Activated T-cell treated with anti-CD3 and anti-CD28 coated beads, Interleukin-2, amount 50 U/mL, for 72 hours (primary cell): ENCODE measurements around the gene LHX4. TPM values are rescaled to one million over a fixed set of nuclear protein-coding genes. Genes with fewer than 3 reads are reported as not detected.

Source experiments
- ATAC-seq, 2 donors: fragments of 150-1000 bp; cut with Tn5 transposase; replicated peaks in 1 of 2; 2 replicates each; pipeline ENCODE4 v1.10.0; 2021; ENCODE audit warnings: moderate library complexity in 2 of 2, mild to moderate bottlenecking in 1 of 2
- DNase-seq, 2 donors: peaks; one replicate each; pipeline ENCODE4 v3.0.0; 2021 to 2022; ENCODE audit warnings: mixed read lengths in 1 of 2
- H3K27ac Mint-ChIP-seq: one replicate; pipeline ENCODE4 v1.8.0; 2022; ENCODE audit warnings: mild to moderate bottlenecking, moderate library complexity, mixed read lengths
- H3K27me3 Mint-ChIP-seq: one replicate; pipeline ENCODE4 v1.8.0; 2022; ENCODE audit warnings: low read depth, mixed read lengths
- H3K36me3 Mint-ChIP-seq, 2 donors: one replicate each; pipeline ENCODE4 v1.8.0; 2022; ENCODE audit warnings: mixed read lengths in 2 of 2, mild to moderate bottlenecking in 1 of 2; ENCODE audit not compliant: insufficient read depth in 2 of 2
- H3K4me1 Mint-ChIP-seq: one replicate; pipeline ENCODE4 v1.8.0; 2022; ENCODE audit warnings: low read depth, mixed read lengths
- H3K4me3 Mint-ChIP-seq, 2 donors: one replicate each; pipeline ENCODE4 v1.8.0; 2022; ENCODE audit warnings: mild to moderate bottlenecking in 2 of 2, mixed read lengths in 2 of 2, moderate library complexity in 2 of 2
- H3K9me3 Mint-ChIP-seq, 2 donors: one replicate each; pipeline ENCODE4 v1.8.0; 2022; ENCODE audit warnings: mixed read lengths in 2 of 2
- total RNA-seq, 2 donors: library from RNA; stranded (reverse); gene quantifications; one replicate each; pipeline ENCODE4 v1.2.3, GENCODE V29; 2022

LHX4 gene
- total RNA-seq, 2 donors from 2014 or later, result not detected

DNA sequence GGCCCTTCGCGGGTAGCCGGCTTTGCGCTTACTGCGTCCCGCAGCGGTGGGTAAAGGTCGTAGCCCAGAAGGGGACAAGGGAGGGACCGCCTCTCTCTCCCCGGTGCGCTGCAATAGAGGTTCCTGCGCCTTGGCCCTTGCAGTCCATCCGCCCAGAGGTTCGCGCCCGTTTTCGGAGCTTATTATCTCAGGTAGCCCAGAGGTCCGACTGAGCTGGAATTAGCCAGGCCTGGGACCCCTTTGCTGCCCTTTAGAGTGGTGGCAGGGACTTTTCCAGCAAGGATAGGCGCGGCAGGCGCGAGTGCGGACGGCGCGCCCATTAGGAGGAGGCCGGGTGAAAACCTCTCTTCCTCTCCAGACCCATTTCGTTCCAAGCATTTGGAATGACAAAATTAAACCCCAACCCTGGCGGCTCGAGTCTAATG, 5.0 kb downstream of the LHX4 start:
- Mint-ChIP-seq H3K36me3 (no peaks in the 10 kb centered on the region), H3K9me3 (no peaks in the 10 kb centered on the region), H3K27me3 (peaks cover 85% of the 10 kb centered on the region), H3K27ac (no peak overlapping the region), H3K4me1 (peaks cover 55% of the 10 kb centered on the region), H3K4me3 (peak overlapping the region; percentile 68 to 73)
- no peak for ATAC-seq
- DNase-seq, result no peak

DNA sequence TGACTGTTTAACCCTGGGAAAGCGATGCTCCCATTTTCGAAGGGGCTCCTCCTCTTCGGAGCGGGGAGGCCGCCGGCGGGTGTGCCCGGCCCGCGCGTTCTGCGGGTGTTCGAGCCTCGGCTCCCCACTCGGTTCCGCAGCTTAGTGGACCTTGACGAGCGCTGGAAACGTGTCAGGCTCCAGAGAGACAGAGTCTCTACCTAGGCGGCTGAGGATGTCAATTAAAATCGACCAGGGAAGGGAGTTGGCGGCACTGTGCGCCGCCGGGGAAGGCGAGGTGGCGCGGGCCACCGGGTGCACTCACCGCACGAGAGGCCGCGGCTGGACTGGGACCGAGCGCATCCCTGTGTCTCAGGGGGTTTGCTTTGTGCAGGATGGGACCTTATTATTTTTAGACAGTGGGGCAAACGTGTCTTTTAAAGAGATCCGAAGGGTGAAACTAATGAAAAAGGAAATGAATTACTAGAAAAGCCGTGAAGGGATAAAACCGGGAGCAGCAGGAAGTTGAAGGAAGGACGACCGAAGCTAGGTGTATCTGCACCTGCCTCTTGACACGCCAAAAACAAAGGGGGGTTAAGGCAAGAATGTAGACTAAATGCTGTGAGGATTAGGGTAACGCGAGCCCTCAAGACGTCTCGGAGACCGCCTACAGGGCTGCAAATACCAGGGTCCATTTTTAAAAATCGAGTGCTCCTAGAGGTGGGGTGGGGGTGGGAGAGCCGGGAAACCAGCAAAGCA, 5.6 kb downstream of the LHX4 start:
- no peaks in the 10 kb centered on the region for H3K9me3 Mint-ChIP-seq
- ATAC-seq (no peak), DNase-seq (no peak)
- H3K4me1 Mint-ChIP-seq, result peaks cover 55% of the 10 kb centered on the region
- H3K27me3 Mint-ChIP-seq, result peaks cover 91% of the 10 kb centered on the region
- no peak overlapping the region for H3K27ac Mint-ChIP-seq
- no peaks in the 10 kb centered on the region for H3K36me3 Mint-ChIP-seq
- peak overlapping the region; percentile 68 to 73 for H3K4me3 Mint-ChIP-seq

DNA sequence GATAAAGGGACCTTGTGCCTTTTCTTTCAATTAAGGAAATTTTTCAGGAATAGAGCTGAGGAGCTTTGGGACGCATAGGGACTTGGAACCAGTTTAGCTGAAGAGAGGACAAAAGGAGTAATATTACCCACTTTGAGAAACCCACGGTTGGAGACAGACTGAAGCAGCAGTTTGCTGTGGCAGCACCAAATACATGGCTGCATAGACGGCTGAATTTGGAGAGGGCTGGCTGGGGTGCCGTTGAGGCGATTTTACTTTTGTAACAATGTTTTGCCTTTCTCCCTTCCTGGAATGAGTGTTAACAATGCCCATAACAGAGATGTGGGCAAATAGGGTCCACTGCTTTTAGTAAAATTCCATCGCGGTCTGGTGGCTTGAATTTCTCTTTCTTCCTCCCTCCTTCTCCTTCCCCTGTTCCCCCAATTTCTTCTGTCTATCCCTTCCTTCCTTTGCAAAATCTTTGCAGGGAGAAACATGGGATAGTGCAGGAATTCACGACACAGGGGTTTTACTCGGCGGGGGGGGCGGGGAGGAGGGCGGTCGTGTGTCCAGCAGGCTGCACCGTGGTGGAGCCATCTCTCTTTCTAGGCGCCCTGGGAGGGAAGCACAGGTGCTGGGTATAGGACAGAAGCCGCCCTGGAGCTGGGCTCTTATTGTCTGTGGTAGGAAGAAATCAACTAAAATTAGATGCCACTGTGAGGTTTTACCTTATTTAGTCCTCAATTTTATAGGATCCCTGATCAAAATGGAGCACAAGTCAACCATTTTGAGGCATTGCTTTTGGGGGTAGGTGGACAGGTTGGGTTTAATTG, 6.8 kb downstream of the LHX4 start:
- H3K36me3 Mint-ChIP-seq, result no peaks in the 10 kb centered on the region
- no peak overlapping the region for H3K4me3 Mint-ChIP-seq
- peaks cover 96% of the 10 kb centered on the region for H3K27me3 Mint-ChIP-seq
- no peak overlapping the region for H3K27ac Mint-ChIP-seq
- no peak for ATAC-seq
- no peak for DNase-seq
- peaks cover 51% of the 10 kb centered on the region for H3K4me1 Mint-ChIP-seq
- H3K9me3 Mint-ChIP-seq, result no peaks in the 10 kb centered on the region

DNA sequence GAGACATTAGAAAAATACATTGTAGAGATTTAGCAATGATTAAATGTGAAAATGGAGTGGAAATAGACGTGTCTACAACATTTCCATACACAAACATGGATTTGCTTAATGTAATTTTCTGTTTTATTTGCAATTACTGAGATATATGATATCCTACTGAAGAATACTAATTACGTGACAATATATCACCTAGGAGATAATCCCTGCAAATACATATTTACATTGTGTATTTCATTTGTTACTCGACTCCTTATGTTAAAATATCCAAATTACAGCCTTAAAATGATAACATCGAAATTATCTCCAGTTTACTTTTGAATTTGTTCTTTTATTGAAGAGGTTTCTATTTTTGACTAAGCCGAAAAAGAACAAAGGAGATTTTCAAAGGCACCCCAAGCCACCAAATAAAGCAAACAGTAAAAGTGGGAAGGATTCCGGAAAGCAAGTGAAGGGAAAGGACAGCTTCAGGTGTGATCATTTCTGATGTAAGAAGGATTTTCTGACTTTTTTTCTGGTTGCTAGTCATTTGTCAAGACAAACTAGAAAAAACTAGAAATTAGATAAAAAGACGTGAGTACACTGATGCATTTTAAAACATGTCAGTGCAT, 7.9 kb downstream of the LHX4 start:
- peaks cover 41% of the 10 kb centered on the region for H3K4me1 Mint-ChIP-seq
- DNase-seq (no peak), ATAC-seq (no peak)
- H3K9me3 Mint-ChIP-seq, result no peaks in the 10 kb centered on the region
- H3K36me3 Mint-ChIP-seq, result no peaks in the 10 kb centered on the region
- no peak overlapping the region for H3K27ac Mint-ChIP-seq
- peaks cover 96% of the 10 kb centered on the region for H3K27me3 Mint-ChIP-seq
- H3K4me3 Mint-ChIP-seq, result no peak overlapping the region

DNA sequence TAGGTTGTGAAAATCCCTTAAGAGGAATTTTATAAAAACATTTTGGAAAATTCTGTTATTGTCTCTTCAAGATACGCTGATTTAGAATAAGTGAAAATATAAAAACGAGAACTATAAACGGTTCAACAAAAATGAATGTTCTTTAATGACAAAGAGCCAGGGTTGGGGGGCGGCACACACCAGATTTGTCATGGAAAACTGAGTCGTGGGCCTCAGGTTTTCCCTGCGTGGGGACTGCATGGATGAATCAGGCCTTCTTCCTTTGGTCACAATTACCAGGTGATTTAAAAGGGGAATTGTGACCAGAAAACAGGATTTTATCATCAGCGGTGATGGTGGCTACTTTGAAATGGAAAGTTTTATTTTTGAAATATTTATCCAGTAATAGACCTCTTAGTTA, 8.6 kb downstream of the LHX4 start:
- peaks cover 34% of the 10 kb centered on the region for H3K4me1 Mint-ChIP-seq
- no peaks in the 10 kb centered on the region for H3K36me3 Mint-ChIP-seq
- ATAC-seq (no peak), DNase-seq (no peak)
- H3K9me3 Mint-ChIP-seq, result no peaks in the 10 kb centered on the region
- peaks cover 95% of the 10 kb centered on the region for H3K27me3 Mint-ChIP-seq
- no peak overlapping the region for H3K4me3 Mint-ChIP-seq
- H3K27ac Mint-ChIP-seq, result no peak overlapping the region

DNA sequence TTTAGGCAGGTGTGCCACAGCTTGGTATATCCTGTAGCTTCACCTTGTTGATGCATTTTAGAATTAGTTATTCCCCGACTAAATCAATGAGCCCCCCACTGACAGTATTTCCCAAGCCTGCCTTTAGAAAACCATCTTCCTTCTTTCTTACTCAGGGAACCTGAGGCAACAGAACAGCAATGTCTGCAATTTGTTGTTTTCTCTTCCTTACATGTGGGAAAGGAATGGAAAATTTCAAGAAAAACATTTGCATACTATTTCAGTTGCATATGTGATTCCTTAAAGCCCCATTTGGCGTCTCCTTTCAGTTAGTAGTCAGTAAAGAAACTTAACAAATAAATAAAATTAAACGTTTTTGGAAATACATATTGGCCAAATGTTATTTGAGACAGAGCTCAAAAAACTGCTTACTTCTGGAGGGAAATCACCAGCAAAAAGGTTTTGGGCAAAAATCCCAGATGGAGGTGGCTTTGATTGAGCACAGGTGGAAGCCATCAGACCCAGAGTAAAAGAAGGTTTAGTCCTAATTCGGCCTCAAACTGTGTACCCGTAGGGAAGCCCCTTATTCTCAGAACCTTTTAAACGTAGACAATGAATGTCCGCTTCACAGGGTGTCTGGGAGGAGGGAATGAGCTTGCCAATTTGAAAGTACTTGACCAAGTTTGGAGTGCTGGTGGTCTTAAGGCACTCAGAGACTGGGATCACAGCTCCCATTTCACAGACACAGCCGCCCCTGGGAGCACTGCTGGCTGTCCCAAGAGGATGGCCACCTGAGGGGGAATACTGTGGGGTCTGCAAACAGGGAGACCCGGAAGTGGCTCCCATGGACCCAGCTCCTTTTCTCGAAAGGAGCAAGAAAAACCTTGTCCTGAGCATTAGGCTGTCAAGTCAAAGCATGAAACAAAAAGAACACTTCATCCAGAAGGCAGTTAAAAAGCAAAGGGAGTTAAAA, 9.4 kb downstream of the LHX4 start:
- H3K4me3 Mint-ChIP-seq, result no peak overlapping the region
- DNase-seq, result no peak
- H3K4me1 Mint-ChIP-seq, result peaks cover 27% of the 10 kb centered on the region
- ATAC-seq, result no peak
- no peaks in the 10 kb centered on the region for H3K9me3 Mint-ChIP-seq
- peaks cover 95% of the 10 kb centered on the region for H3K27me3 Mint-ChIP-seq
- no peak overlapping the region for H3K27ac Mint-ChIP-seq
- no peaks in the 10 kb centered on the region for H3K36me3 Mint-ChIP-seq

DNA sequence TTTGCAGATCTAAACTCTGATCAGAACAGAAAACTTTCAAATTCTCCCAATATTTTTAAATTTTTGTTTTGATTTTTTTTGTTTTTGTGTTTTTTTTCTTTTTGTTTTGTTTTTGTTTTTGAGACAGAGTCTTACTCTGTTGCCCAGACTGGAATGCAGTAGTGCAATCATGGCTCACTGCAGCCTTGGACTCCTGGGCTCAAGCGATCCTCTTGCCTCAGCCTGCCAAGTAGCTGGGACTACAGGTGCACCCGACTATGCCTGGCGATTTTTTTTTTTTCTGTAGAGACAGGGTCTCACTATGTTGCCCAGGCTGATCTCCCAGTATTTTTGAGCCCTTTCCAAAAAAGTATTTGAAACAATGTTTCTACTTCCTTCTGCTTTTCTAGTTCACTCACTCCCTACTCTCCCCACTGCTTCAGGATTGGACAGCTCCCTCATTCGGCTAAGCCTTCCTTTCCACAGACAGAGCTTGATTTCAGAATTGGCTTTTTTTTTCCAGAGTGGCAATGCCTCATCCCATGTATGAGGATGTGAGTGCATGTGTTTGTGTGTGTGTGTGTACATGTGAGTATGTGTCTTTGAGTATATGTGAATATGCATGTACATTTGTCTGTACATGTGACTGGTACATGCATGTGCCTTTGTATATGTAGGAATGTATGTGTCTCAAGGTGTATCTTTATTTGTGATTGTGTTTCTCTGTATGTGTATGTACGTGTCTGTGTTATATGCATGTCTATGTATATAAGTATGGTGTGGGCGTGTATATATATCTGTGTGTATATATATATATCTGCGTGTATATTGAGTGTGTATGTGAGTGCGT, 11.9 kb downstream of the LHX4 start:
- H3K36me3 Mint-ChIP-seq, result no peaks in the 10 kb centered on the region
- ATAC-seq (no peak), DNase-seq (no peak)
- H3K4me3 Mint-ChIP-seq, result no peak overlapping the region
- peaks cover 13% of the 10 kb centered on the region for H3K4me1 Mint-ChIP-seq
- H3K27ac Mint-ChIP-seq, result no peak overlapping the region
- H3K27me3 Mint-ChIP-seq, result peaks cover 73% of the 10 kb centered on the region
- no peaks in the 10 kb centered on the region for H3K9me3 Mint-ChIP-seq

DNA sequence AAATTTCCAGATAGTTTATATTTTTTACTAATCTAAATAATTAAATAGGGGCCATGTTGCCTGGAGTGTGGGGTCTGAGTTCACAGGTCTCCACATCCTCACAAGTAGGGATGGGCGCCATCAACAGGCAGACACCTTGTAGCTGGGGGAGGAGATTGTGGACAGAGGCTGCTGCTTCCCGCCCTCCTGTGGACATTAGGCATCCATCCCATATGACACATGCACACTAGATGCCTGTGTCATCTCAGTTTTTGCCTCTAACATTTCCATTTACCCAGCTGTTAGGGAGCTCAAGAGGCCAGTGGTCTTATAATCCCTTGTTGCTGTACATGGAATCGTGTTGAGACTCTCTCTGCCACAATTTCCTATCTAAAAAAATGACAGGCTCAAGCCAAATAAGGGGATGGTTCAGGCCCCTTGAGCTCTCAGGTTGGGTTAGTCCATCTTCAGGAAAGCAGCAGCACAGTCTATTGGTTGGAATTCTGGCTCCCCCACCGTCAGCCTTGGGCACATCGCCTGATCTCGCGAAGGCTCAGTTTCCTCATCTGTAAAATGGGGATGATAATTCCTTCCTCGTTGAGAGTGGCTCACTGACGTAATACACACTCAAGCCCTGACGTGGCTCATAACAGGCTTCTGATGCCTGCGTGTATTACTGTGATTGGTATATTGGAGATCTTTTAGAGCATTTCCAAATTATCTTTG, 13.6 kb downstream of the LHX4 start:
- H3K9me3 Mint-ChIP-seq, result no peaks in the 10 kb centered on the region

DNA sequence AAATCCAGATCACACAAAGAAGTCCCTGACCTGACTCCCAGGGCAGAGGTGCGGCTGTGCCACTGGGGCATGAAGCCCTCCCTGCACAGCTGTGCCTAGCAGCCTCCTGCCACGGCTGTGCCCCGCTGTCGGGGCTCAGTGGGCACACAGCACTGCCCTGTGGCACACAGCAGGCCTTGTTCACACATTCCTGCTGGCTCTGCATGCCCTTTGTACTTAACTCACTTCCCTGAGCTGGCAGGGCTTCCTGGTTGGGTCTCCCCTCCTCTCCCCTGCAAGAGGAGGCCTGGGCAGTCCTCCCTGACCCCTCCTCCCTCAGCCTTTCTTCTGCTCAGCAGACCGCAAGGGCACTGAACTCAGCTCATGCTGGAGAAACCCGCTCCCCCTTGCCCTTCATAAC, 14.8 kb downstream of the LHX4 start:
- DNase-seq, result no peak
- H3K27me3 Mint-ChIP-seq, result peaks cover 48% of the 10 kb centered on the region
- H3K36me3 Mint-ChIP-seq, result no peaks in the 10 kb centered on the region
- peaks cover 12% of the 10 kb centered on the region for H3K4me1 Mint-ChIP-seq
- ATAC-seq, result no peak
- no peaks in the 10 kb centered on the region for H3K9me3 Mint-ChIP-seq
- H3K27ac Mint-ChIP-seq, result no peak overlapping the region
- H3K4me3 Mint-ChIP-seq, result no peak overlapping the region

More for the DNA sequence above, 13.6 kb downstream of the LHX4 start:
- no peak overlapping the region for H3K27ac Mint-ChIP-seq
- H3K27me3 Mint-ChIP-seq, result peaks cover 55% of the 10 kb centered on the region
- DNase-seq (no peak), ATAC-seq (no peak)
- H3K4me3 Mint-ChIP-seq, result no peak overlapping the region
- no peaks in the 10 kb centered on the region for H3K36me3 Mint-ChIP-seq
- H3K4me1 Mint-ChIP-seq, result peaks cover 12% of the 10 kb centered on the region

DNA sequence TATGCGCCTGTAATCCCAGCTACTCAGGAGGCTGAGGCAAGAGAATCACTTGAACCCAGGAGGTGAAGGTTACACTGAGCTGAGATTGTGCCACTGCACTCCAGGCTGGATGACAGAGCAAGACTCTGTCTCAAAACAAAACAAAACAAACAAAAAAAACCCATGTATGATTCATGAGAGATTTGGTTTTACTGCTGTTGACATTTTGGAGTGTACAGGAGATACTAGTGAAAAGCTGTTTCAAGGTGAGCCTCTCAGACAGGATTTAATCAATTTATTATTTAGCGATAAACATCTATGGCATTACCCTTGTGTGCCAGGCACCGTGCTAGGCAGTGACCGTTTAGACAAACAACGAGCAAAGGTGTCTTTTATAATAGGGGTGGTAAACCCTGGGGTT, 16.5 kb downstream of the LHX4 start:
- no peak overlapping the region for H3K27ac Mint-ChIP-seq
- peaks cover 43% of the 10 kb centered on the region for H3K27me3 Mint-ChIP-seq
- H3K9me3 Mint-ChIP-seq, result no peaks in the 10 kb centered on the region
- H3K36me3 Mint-ChIP-seq, result no peaks in the 10 kb centered on the region
- peaks cover 12% of the 10 kb centered on the region for H3K4me1 Mint-ChIP-seq
- ATAC-seq (peak; percentile 52 to 72), DNase-seq (no peak)
- no peak overlapping the region for H3K4me3 Mint-ChIP-seq

DNA sequence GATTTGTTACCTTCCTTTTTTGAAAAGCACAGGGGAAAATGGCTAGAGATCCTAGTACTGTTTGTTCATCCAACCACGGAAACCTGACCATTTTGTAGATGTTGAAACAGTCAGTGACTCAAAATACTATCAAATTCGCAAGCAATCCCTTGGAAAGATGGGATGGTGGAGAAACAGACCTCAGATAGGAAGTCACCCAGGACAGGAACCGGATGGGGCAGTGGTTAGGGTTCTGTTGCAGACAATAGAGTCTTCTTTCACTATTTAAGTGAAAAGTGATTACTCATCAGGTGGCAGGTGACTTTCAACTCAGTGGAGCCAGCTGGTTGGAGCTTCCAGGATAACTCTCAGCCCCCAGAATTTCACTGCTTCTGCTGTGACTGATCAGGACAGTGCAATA, 17.0 kb downstream of the LHX4 start:
- no peaks in the 10 kb centered on the region for H3K9me3 Mint-ChIP-seq
- H3K4me3 Mint-ChIP-seq, result no peak overlapping the region
- no peak overlapping the region for H3K27ac Mint-ChIP-seq
- ATAC-seq (peak; percentile 28 to 56), DNase-seq (no peak)
- no peaks in the 10 kb centered on the region for H3K36me3 Mint-ChIP-seq
- H3K27me3 Mint-ChIP-seq, result peaks cover 45% of the 10 kb centered on the region
- peaks cover 12% of the 10 kb centered on the region for H3K4me1 Mint-ChIP-seq
